Middle frontal gyrus (tissue), 1 donor: ENCODE measurements around the gene ZNF469.

ENCODE experiments used
- DNase-seq: peaks from one replicate; pipeline ENCODE4 v3.0.0-alpha.2; 2015; ENCODE audit warnings: low spot score; ENCODE audit errors: extremely low spot score

ZNF469 gene

GRCh38 chr16:88347656-88348376 lies 34.9 kb upstream of the ZNF469 start:
- DNase-seq, result no peak

- DNase-seq, result no peak
Observed at GRCh38 chr16:88348377-88349152, 34.2 kb upstream of the ZNF469 start.

DNA sequence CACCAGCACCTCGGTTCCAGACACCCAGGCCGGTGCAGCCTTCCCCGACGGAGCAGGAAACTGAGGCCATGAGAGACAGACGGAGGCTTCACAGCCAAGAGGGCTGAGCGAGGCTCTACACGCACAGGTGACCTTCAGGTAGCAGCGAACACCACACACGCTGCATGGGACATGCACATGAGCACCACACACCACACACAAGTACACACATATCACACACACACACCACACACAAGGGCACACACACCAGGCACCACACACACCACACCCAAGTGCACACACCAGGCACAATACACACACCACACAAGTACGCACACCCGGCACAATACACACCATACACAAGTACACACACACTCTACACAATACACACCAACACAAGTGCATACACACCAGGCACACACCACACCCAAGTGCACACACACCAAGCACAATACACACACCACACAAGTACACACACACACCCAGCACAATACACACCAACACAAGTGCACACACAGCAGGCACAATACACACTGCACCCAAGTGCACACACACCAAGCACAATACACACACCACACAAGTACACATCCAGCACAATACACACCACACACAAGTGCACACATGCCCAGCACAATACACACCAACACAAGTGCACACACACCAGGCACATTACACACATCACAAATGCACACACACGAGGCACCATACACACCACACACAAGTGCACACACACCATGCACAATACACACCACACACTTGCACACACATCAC lies 33.4 kb upstream of the ZNF469 start:
- DNase-seq, result no peak

DNA sequence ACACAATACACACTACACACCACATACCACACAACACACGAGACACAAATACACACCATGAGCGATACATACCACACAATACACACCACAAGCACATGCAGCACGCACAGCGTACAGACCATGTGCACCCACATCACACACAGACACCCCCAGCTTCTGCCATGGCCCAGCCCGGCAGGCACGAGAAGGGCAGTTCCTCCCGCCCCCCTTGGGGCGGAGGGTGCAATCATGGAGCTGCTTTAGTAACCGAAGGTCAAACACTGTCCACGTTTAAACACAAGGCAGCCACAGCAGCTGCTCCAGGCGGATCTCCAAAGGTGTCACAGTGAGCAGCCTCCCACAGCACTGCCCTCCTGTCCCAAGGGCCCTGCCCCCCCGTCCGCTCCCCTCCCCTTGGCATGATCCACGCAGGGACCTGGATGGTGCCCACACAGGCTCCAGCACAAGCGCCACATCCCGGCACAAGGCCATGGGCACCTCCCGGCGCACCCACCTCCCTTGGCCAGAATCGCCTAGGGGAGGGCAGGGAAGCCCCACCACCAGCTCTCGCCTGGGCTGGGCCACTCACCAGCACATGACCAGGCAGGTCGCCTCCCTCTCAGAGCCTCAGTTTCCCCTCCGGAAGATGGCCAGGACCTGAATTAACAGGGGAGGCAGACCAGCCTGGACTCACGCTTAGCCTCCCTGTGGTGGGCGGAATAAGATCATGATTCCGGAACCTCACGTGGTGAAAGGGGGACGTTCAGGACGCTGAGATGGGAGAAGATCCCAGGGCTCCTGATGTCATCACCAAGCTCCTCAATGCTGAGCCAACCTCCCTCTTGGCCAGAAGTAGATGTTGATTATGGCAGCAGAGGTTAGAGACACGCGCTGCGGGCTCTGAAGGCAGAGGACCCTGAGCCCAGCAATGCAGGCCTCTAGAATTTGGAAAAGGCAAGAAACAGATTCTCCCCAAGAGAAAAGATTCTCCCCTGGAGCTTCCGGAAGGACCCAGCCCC lies 32.6 kb upstream of the ZNF469 start:
- DNase-seq, result no peak

DNA sequence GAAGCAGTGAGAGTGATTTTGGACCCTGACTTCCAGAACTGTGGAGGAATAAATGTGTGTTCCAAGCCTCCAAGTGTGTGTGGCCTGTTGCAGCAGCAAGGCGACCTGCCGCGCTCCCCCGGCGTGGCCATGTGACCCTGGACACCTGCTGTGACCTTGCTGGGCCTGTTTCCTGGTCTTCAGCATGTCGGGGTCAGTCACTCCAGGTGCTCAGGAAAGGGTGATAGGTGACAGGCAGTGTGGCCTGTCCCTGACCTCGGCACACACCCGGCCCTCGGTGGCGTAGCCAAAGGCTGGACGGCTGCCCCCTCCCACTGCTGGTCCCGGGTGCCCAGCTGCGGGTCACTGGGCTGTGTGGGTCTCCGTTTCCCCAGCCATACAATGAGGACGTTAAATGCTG lies 31.8 kb upstream of the ZNF469 start:
- no peak for DNase-seq

DNA sequence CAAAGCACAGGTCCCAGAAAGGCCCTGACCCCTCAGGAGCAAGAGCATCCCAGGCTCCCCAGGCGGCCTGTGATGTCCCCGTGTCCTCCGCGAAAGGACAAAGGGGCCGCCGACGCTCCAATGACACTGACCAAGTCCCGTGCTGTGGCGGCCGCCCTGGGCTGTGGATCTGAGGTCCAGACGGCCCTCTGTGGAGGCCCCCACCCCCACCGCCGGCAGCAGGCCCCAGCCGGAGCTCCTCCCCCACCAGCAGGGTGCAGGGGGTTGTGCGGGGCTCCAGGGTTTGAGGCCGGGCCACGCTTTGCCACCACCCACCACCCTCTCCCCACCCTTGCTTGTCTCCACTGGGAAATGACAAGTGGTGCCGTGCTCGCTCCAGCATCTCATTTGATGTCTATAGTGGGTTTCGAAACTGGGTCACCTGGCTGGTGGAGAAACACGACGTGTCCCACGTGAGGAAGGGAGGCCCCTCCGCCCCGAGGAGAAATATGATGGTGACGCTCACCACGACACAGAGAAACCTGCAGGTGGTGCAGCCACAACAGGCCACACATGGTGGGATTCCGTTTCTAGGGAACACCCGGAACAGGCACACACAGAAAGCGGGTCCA lies 31.2 kb upstream of the ZNF469 start:
- no peak for DNase-seq

DNA sequence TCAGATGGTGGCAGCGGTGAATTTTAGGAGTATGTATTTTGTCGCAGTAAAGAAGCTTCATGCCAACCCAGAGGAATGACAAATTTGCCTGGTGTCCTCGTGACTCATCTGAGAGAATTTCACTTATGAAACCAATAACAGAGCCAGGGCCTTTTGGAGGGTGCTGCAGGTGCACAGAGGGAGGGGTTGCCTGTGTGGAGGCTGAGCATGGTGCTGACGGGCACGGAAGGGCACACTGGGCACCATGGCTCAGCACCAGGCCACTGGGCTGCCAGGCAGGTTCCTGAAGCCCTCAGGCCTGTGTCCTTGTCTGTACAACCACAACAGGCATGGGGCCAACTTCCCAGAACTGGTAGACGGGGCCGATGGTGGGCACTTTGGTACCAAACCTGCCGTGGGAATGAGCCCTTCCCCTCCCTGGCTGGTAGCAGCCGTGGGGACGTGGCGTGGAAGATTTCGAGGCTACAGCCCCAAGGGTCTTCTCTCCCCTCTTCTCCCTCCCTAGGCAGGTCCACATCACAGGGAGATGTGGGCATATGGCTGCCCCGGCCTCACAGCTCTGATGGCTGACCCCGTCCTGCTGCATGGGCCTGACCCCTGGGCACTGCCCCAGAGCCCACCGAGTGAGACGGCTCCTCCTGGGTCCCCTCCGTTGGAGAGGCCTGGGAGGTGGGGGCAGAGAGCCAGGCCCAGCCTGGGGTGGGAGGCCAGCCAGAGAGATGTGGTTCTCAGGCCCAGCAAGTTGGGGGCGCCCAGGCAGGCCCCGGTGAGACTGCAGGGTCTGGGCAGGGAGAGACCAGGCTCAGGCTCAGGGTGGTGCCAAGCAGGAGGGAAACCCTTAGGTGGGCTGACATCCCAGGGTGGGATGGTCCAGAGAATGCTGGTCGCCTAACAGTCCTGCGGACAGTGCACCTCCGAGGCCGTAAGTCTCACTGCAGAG lies 30.2 kb upstream of the ZNF469 start:
- DNase-seq, result no peak

- DNase-seq, result no peak
Observed at GRCh38 chr16:88353232-88353631, 29.5 kb upstream of the ZNF469 start.

GRCh38 chr16:88353691-88354090 lies 29.1 kb upstream of the ZNF469 start:
- no peak for DNase-seq

DNA sequence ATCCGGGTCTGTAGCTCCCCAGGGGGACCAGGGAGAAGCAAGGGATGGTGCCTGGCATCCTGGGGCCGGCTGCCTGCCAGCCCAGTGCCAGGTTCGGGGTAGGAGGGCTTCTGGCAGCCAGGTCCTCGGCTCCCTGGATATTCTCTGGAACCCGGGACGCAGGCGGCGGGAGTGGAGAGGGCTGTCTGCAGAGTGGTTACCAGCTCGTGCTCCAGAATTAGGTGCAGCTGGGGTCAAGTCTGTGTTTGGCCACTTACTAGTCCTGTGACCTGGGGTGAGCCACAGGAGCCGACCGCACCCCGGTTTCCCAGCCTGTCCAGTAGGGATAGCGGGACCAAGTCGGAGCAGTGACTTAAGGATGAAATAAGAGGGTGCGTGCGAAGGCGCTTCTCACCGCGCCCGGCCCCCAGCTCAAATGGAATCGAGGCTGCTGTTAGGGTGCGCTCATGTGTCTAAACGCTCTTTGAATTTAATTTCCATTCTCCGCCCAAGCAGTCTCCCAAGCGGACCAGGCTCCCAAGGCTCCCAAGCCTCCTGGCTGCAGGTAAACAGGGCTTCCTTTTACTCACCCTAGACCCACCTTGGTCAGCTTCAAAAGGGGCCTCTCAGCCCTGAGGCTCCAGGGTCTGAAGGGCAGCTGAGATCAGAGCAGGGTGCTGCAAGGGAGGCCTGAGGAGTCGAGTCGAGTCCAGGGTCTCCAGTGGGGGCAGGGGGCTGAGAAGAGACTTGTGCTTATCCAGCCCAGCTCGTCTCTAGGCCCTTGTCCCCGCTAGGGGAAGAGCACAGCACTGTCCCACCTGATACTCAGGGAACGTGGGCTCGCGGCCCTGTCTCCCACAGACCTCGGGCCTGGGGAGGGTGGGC lies 28.3 kb upstream of the ZNF469 start:
- no peak for DNase-seq

- no peak for DNase-seq
Observed at GRCh38 chr16:88355093-88355388, 27.7 kb upstream of the ZNF469 start.

- DNase-seq, result no peak
Observed at GRCh38 chr16:88355389-88356123, 27.2 kb upstream of the ZNF469 start.

DNA sequence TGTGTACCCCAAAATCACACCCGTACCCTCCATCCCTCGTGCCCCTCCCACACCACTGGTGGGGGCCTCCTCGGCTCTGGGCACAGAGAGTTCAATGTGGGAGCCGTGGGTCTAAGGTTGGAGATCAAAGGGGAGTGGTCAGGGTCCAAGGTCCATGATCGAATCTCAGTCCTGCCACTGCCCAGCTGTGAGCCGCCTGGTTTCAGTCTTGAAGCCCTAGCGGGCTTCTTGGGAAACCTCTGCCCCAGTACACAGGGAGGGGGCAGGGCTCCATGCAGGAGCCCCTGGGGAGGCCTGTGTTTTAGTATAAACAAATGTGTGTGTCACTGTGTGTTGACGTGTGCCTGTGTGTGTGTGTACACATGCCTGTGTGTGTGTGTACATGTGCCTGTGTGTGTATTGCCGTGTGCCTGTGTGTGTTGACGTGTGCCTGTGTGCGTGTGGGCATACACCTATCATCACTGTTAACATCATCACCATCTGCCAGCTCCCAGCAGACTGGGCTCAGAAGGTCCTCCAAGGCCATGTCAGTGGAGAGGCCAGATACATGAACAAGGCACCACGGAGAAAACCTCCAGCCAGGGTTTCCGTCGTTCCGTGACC lies 26.5 kb upstream of the ZNF469 start:
- no peak for DNase-seq

- DNase-seq, result no peak
Observed at GRCh38 chr16:88356727-88357199, 26.0 kb upstream of the ZNF469 start.

- DNase-seq, result no peak
Observed at GRCh38 chr16:88357317-88358022, 25.3 kb upstream of the ZNF469 start.

DNA sequence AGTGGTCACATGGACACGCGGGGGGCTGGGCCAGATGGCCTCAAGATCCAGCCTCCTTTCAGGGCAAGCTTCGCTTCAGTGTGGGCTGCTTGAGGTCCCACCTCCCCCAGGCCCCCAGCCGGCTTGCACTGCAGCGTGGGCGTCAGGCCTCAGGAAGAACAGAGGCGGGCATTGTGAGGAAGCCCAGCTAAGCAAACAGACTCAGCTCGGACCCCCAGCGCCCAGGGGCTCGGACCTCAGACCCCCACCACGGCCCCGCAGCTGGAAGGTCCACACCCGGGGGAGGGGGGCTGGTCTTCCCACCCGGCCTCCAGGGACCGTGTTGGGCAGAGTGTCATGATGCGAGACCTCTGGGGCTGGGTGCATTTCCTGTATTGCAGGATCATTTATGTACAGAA lies 24.7 kb upstream of the ZNF469 start:
- DNase-seq, result no peak

GRCh38 chr16:88359008-88359407 lies 23.8 kb upstream of the ZNF469 start:
- DNase-seq, result no peak
